Pericardium fibroblast (primary cell): ENCODE data around the gene ESPL1. TPM values are rescaled to one million over a fixed set of nuclear protein-coding genes. Genes with fewer than 3 reads are reported as not detected.

Experiments used
- total RNA-seq: library from RNA; depleted of rRNA; stranded (reverse); fragments of >200 nt; gene quantifications from 2 replicates; pipeline ENCODE4 v1.2.3, GENCODE V29; 2015

ESPL1 gene
- total RNA-seq, result 0.12 and 1.8 TPM in 2 replicates

DNA sequence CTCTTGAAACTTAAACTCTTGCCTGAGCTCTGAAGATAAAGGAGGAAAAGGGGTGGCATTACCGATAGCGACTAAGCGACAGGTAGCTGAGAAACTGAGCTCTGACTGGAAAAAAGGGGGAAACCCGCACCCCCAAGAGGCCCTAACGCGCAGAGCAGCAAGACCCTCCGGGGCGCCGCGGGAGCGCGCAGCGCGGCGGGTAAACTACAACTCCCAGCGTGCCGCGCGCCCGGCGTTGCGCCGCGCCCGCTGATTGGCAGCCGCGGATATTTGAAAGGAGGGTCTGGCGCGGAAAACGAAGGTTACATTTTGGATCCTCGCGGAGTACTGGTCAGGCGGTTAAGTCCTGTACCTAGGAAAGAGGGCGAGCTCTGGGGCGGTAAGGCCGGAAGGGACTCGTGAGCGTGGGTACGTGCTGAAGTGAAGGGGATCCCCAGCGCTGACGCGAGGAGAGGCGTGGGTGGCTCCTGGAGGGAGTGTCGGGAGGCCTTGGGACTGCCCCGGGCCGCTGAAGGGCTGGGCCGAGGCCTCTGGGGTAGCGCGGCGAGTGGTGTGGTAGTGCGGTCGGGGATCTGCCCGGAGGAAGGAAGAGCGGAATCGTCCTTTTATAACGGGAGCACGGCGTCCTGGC is at the start of gene ESPL1:
Gene ESPL1 (plus strand): TSS at position 301 of the 631 bp plus-strand sequence. CDS start 468 bp downstream, outside the sequence.

GRCh38 chr12:53231921-53232645 is 36.0 kb upstream of the ESPL1 start, which contains the start of gene RARG:
Gene RARG (minus strand): TSS chr12:53232209. CDS start chr12:53227545, 4,664 bp downstream.

GRCh38 chr12:53295070-53295890 is 27.2 kb downstream of the ESPL1 start, which contains the start of gene PFDN5:
Gene PFDN5 (plus strand): TSS chr12:53295542. CDS start chr12:53295568, 26 bp downstream.

DNA sequence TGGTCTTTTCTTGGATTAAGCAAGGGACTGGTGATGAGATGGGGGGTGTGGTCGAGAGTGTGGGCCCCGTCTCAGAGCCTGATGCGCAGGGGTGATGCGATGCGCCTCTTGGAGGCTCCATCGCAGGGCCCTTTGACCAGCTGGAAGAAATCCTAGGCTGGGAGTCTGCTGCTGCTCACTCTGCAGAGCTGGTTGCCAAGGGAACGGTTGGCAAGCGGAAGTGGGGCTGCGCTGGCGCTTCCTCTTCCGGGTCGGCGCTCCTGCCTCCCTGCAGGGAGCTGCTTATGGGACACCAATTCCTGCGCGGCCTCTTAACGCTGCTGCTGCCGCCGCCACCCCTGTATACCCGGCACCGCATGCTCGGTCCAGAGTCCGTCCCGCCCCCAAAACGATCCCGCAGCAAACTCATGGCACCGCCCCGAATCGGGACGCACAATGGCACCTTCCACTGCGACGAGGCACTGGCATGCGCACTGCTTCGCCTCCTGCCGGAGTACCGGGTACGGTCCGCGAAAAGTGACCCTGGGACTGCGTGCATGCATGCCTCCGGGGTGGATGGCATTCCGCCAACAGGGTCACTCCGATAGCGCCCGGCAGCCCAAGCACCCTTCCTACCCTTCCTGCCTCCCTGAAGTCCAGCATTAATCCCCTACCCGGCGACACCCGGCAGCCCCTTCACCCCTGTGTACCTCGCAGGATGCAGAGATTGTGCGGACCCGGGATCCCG is 31.5 kb downstream of the ESPL1 start, which contains the start of gene MYG1:
Gene MYG1 (plus strand): TSS at position 242 of the 727 bp plus-strand sequence. CDS start 43 bp downstream, at position 285.

DNA sequence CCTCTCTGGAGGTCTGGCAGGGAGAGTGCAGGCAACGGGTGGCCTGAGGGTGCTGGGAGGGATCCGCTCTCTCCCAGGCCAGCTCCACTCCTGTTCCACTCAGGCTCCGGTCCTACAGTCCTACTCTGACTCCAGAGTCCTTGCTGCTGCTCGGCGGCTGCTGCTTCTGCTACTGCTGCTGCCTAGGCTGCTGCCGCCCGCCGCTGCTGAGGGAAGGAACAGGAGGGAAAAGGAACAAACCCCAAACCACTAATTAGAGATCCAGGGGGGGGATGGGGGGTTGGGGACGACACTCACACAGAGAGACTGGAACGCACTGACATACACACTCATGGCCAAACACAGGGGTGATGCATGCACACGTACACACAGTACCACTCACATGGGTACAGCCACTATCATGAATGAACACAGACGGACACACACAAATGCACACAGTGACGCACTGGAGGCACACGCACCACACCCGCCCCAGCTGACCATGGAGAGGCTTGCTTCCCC is 68.1 kb downstream of the ESPL1 start, which contains the start of gene SP7:
Gene SP7 (minus strand): TSS at position 174 of the 501 bp plus-strand sequence. CDS start 708 bp downstream, outside the sequence.

Other genes with a start within 250 kb of the ESPL1 start
- gene TNS2, start 218.2 kb upstream of the ESPL1 start, total RNA-seq, result 95.6 and 138 TPM in 2 replicates
- 12.2 and 17.6 TPM in 2 replicates for gene SPRYD3, start 188.9 kb upstream of the ESPL1 start, total RNA-seq
- 779 and 1,045 TPM in 2 replicates for gene IGFBP6, start 170.6 kb upstream of the ESPL1 start, total RNA-seq
- 0.12 TPM in 1 of 2 replicates, not detected in the other for gene SOAT2, start 164.8 kb upstream of the ESPL1 start, total RNA-seq
- gene ZNF740, start 87.6 kb upstream of the ESPL1 start, total RNA-seq, result 3.7 and 9.4 TPM in 2 replicates
- 8.5 and 10.6 TPM in 2 replicates for gene CSAD, start 87.4 kb upstream of the ESPL1 start, total RNA-seq
- 0.17 TPM in 1 of 2 replicates, not detected in the other for gene ITGB7, start 61.0 kb upstream of the ESPL1 start, total RNA-seq
- 20.2 and 57.0 TPM in 2 replicates for gene RARG, start 36.1 kb upstream of the ESPL1 start, total RNA-seq
- 559 and 576 TPM in 2 replicates for gene PFDN5, start 27.2 kb downstream of the ESPL1 start, total RNA-seq
- 43.3 and 64.9 TPM in 2 replicates for gene MYG1, start 31.4 kb downstream of the ESPL1 start, total RNA-seq
- 40.7 and 41.6 TPM in 2 replicates for gene AAAS, start 53.3 kb downstream of the ESPL1 start, total RNA-seq
- not detected in 2 replicates for gene SP7, start 68.1 kb downstream of the ESPL1 start, total RNA-seq
- gene SP1, start 111.9 kb downstream of the ESPL1 start, total RNA-seq, result 23.9 and 33.4 TPM in 2 replicates
- 0.09 and 0.23 TPM in 2 replicates for gene AMHR2, start 155.6 kb downstream of the ESPL1 start, total RNA-seq
- 72.2 and 91.3 TPM in 2 replicates for gene PRR13, start 173.4 kb downstream of the ESPL1 start, total RNA-seq
- gene PCBP2, start 183.8 kb downstream of the ESPL1 start, total RNA-seq, result 165 and 336 TPM in 2 replicates
- gene MAP3K12, start 231.2 kb downstream of the ESPL1 start, total RNA-seq, result 39.1 and 46.5 TPM in 2 replicates
- 40.6 and 40.9 TPM in 2 replicates for gene TARBP2, start 233.0 kb downstream of the ESPL1 start, total RNA-seq
- not detected in 2 replicates for gene NPFF, start 239.2 kb downstream of the ESPL1 start, total RNA-seq